Stomach (tissue), 9 donors: ENCODE measurements around the gene KIF13A. TPM values are rescaled to one million over a fixed set of nuclear protein-coding genes. Genes with fewer than 3 reads are reported as not detected.

Experiments used
- DNase-seq, 2 donors: peaks; one replicate each; pipeline versions ENCODE4 v3.0.0 to v3.0.0-alpha.2; 2013 to 2019
- H3K27ac ChIP-seq, 5 donors: fragments of 200-600 bp in 4 of 5; sonication (generic) in 4 of 5; one replicate each; pipeline ENCODE4 v1.5.1; 2013 to 2019; ENCODE audit warnings: mild to moderate bottlenecking in 1 of 5, moderate library complexity in 1 of 5
- H3K27me3 ChIP-seq, 3 donors: fragments of 200-600 bp; sonication (generic); one replicate each; pipeline ENCODE4 v1.5.1; 2017 to 2019; ENCODE audit warnings: mixed run types in 1 of 3
- H3K36me3 ChIP-seq, 4 donors: fragments of 200-600 bp; sonication (generic); 1 replicate in 3 of 4; 2 replicates in 1 of 4; pipeline ENCODE4 v1.5.1; 2016 to 2019
- H3K4me1 ChIP-seq, 4 donors: fragments of 200-600 bp; sonication (generic); one replicate each; pipeline ENCODE4 v1.5.1; 2016 to 2019
- H3K4me3 ChIP-seq, 4 donors: fragments of 200-600 bp; sonication (generic) in 3 of 4; one replicate each; pipeline ENCODE4 v1.5.1; 2016 to 2019; ENCODE audit warnings: mild to moderate bottlenecking in 1 of 4
- H3K9me3 ChIP-seq, 4 donors: fragments of 200-600 bp; sonication (generic); one replicate each; pipeline ENCODE4 v1.5.1; 2016 to 2019
- EP300 ChIP-seq: sonication (generic); formaldehyde crosslinking; IDR thresholded peaks from one replicate; pipeline ENCODE4 v1.6.1; 2017; ENCODE audit warnings: antibody characterized with exemption
- POLR2A ChIP-seq, 4 donors: fragments of 450-650 bp; IDR thresholded peaks; one replicate each; pipeline ENCODE4 v1.6.1; 2016; ENCODE audit warnings: antibody characterized with exemption in 4 of 4, control low read depth in 2 of 4, mild to moderate bottlenecking in 1 of 4, moderate library complexity in 1 of 4
- POLR2AphosphoS5 ChIP-seq, 3 donors: sonication (generic); formaldehyde crosslinking; IDR thresholded peaks; one replicate each; pipeline ENCODE4 v1.6.1; 2016; ENCODE audit warnings: antibody characterized with exemption in 3 of 3
- WGBS, 5 donors: extraction: QIAGEN DNeasy Blood & Tissue Kit in 3 of 5; methylation state at CpG; one replicate each; pipeline versions ENCODE4 v1.1.5 to v1.1.7; 2013 to 2018; 5-methylcytosine and 5-hydroxymethylcytosine counted together
- intact Hi-C: fragments of 100-400 bp; cut with DNase I; formaldehyde crosslinking; loops from one replicate; pipeline ENCODE4 v1.15.1; 2023; ENCODE audit warnings: low total_unique reads
- polyA plus RNA-seq, 3 donors: library from polyadenylated mRNA; stranded (reverse); fragments of 200-250 nt; gene quantifications; one replicate each; pipeline ENCODE4 v1.2.3, GENCODE V29; 2013
- total RNA-seq, 5 donors: library from RNA; depleted of rRNA; stranded (reverse); fragments of >200 nt; gene quantifications; one replicate each; pipeline versions ENCODE4 v1.1.0 to v1.2.3, GENCODE V29; 2014 to 2016
- TF ChIP-seq, protein P1 (sequence below), 7 experiments: fragments of 450-650 bp in 4 of 7; fragments of 200-600 bp in 3 of 7; sonication (generic) in 3 of 7; IDR thresholded peaks; one replicate each; pipeline ENCODE4 v1.5.1; 2016 to 2019; ENCODE audit warnings: antibody characterized with exemption in 7 of 7, control low read depth in 2 of 7, mild to moderate bottlenecking in 1 of 7
- donor health status: healthy with polysubstance abuse.
- donor health status: Bipolar disorder and iron deficiency.
- donor health status: healthy.

Gene KIF13A
- total and polyA plus RNA-seq, 8 donors = 9.2 to 60.6 (median 23.6) TPM

GRCh38 chr6:17972978-17973622 lies 14.3 kb downstream of the KIF13A start:
- no peak for DNase-seq
- 65 to 86% (median 75%) methylated on average over 5 of the region's 5 CpGs for WGBS, 5 donors
- Histone ChIP-seq H3K27ac (no peak overlapping the region), H3K4me1 (peaks cover 0 to 56% (median 30%) of the 10 kb centered on the region in 4 donors), H3K4me3 (no peak overlapping the region), H3K36me3 (no peaks in the 10 kb centered on the region), H3K9me3 (no peaks in the 10 kb centered on the region), H3K27me3 (no peaks in the 10 kb centered on the region)
- intact Hi-C loops = no loop called here
- TF ChIP-seq POLR2AphosphoS5 (IDR thresholded peaks at IDR 0.05) (no peak), POLR2A (IDR thresholded peaks at IDR 0.05) (no peak), EP300 (no peak)
- TF ChIP-seq, protein P1, sequence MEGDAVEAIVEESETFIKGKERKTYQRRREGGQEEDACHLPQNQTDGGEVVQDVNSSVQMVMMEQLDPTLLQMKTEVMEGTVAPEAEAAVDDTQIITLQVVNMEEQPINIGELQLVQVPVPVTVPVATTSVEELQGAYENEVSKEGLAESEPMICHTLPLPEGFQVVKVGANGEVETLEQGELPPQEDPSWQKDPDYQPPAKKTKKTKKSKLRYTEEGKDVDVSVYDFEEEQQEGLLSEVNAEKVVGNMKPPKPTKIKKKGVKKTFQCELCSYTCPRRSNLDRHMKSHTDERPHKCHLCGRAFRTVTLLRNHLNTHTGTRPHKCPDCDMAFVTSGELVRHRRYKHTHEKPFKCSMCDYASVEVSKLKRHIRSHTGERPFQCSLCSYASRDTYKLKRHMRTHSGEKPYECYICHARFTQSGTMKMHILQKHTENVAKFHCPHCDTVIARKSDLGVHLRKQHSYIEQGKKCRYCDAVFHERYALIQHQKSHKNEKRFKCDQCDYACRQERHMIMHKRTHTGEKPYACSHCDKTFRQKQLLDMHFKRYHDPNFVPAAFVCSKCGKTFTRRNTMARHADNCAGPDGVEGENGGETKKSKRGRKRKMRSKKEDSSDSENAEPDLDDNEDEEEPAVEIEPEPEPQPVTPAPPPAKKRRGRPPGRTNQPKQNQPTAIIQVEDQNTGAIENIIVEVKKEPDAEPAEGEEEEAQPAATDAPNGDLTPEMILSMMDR (IDR thresholded peaks at IDR 0.05) = no peak

DNA sequence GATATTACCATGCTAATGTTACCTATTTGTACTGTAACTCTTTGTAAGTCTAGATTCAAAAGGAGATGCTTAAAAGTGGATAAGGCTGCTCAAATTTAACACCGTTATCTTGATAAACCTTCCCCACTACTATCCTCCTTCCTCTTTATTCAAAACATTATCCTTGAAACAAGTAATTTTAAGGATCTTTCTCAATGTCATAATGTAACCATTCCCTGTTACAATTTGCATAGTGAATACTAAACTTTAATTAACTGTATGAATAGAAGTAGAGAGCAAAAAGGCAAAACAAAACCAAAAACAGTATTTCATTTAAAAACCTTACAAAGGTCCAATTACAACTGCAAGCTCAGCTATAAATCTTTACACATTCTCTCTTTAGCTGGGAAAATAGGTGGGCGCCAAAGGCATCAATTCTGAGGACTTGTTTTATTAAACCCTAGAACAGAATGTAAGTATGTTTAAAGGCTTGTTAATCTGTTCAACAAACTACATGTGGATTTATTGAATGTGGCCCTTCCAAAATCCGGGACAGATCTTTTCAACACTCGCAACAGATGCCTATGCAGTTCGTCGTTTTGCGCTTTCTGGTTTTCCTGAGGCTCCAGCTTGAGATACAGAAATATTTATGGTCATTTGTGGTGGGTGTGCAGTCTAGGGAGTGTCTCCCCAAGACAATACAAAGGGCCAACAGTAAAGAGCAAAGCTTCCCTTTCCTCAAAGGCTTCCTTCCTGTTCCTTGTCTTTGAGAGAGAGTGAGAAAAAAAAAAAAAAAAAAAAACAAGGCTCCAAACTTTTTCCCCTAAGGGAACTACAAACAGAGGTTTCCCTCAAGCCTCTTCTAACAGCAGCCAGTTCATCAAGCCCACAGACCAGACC lies 15.1 kb downstream of the KIF13A start:
- H3K9me3 ChIP-seq = no peaks in the 10 kb centered on the region
- no peak overlapping the region for H3K4me3 ChIP-seq
- H3K27ac ChIP-seq = peak overlapping the region in 2 of 5 donors; percentile 5 to 39
- TF ChIP-seq POLR2A (IDR thresholded peaks at IDR 0.05) = no peak
- no peak for TF ChIP-seq POLR2AphosphoS5 (IDR thresholded peaks at IDR 0.05)
- TF ChIP-seq, protein P1 (IDR thresholded peaks at IDR 0.05) = no peak
- TF ChIP-seq EP300 = no peak
- H3K36me3 ChIP-seq = no peaks in the 10 kb centered on the region
- WGBS, 5 donors = 66 to 85% (median 77%) methylated on average over 7 of the region's 7 CpGs
- H3K4me1 ChIP-seq = peaks cover 0 to 62% (median 34%) of the 10 kb centered on the region in 4 donors
- intact Hi-C loops = no loop called here
- no peaks in the 10 kb centered on the region for H3K27me3 ChIP-seq
- no peak for DNase-seq

GRCh38 chr6:17971128-17972073 lies 16.0 kb downstream of the KIF13A start:
- 68 to 83% (median 78%) methylated on average over 7 of the region's 7 CpGs for WGBS, 5 donors
- no peak for DNase-seq

More at GRCh38 chr6:17971128-17972073, 16.0 kb downstream of the KIF13A start:
- peaks cover 0 to 66% (median 34%) of the 10 kb centered on the region in 4 donors for H3K4me1 ChIP-seq
- intact Hi-C loops = no loop called here
- no peak overlapping the region for H3K4me3 ChIP-seq
- H3K9me3 ChIP-seq = no peaks in the 10 kb centered on the region
- TF ChIP-seq EP300 (no peak), POLR2A (IDR thresholded peaks at IDR 0.05) (no peak), POLR2AphosphoS5 (IDR thresholded peaks at IDR 0.05) (no peak)
- TF ChIP-seq, protein P1 (IDR thresholded peaks at IDR 0.05) = no peak
- H3K36me3 ChIP-seq = no peaks in the 10 kb centered on the region
- H3K27me3 ChIP-seq = no peaks in the 10 kb centered on the region
- H3K27ac ChIP-seq = peak overlapping the region in 2 of 5 donors; percentile 3 to 5
